NCI-H2196 (cell line): Measurements from ENCODE around the gene EMP1.
A peak's percentile ranks its signal among the peaks of the same experiment; 100 is the strongest.

ENCODE experiments used
- DNase-seq: peaks from one replicate; lab custom pipeline; 2025; ENCODE audit not compliant: unreplicated experiment; lab: John Stamatoyannopoulos, UW

The EMP1 gene

GRCh38 chr12:13219320-13219719 is 22.8 kb downstream of the EMP1 start:
- DNase-seq: no peak

GRCh38 chr12:13220838-13221237 is 24.3 kb downstream of the EMP1 start:
- no peak for DNase-seq

- no peak for DNase-seq
Observed at GRCh38 chr12:13222076-13222475, 25.6 kb downstream of the EMP1 start.

- DNase-seq: no peak
Observed at GRCh38 chr12:13223179-13223804, 26.8 kb downstream of the EMP1 start.

- DNase-seq: no peak
Observed at GRCh38 chr12:13223941-13224340, 27.4 kb downstream of the EMP1 start.

GRCh38 chr12:13227191-13227590 is 30.7 kb downstream of the EMP1 start:
- no peak for DNase-seq

- DNase-seq: no peak
Observed at GRCh38 chr12:13228579-13228978, 32.1 kb downstream of the EMP1 start.

GRCh38 chr12:13229504-13229903 is 33.0 kb downstream of the EMP1 start:
- DNase-seq: no peak

GRCh38 chr12:13230500-13230899 is 34.0 kb downstream of the EMP1 start:
- no peak for DNase-seq

- peak; percentile 19 for DNase-seq
Observed at GRCh38 chr12:13233830-13234641, 37.5 kb downstream of the EMP1 start.

- no peak for DNase-seq
Observed at GRCh38 chr12:13238204-13238603, 41.7 kb downstream of the EMP1 start.

GRCh38 chr12:13241833-13242488 is 45.4 kb downstream of the EMP1 start:
- no peak for DNase-seq

- DNase-seq: no peak
Observed at GRCh38 chr12:13242936-13243335, 46.4 kb downstream of the EMP1 start.

GRCh38 chr12:13243516-13244070 is 47.1 kb downstream of the EMP1 start:
- DNase-seq: no peak

GRCh38 chr12:13247596-13247995 is 51.1 kb downstream of the EMP1 start:
- no peak for DNase-seq

- no peak for DNase-seq
Observed at GRCh38 chr12:13248964-13249363, 52.4 kb downstream of the EMP1 start.

GRCh38 chr12:13250416-13250815 is 53.9 kb downstream of the EMP1 start:
- no peak for DNase-seq

GRCh38 chr12:13251521-13251920 is 55.0 kb downstream of the EMP1 start:
- no peak for DNase-seq

- no peak for DNase-seq
Observed at GRCh38 chr12:13252024-13252423, 55.5 kb downstream of the EMP1 start.

GRCh38 chr12:13252616-13253015 is 56.1 kb downstream of the EMP1 start:
- DNase-seq: no peak

GRCh38 chr12:13253966-13254760 is 57.6 kb downstream of the EMP1 start:
- DNase-seq: no peak
